LNCAP (cell line): ENCODE results near the gene ARCN1.

ENCODE experiments used
- CTCF ChIP-seq: fragments of 450-650 bp; IDR thresholded peaks from 2 replicates; pipeline ENCODE4 v1.5.1; 2017; ENCODE audit warnings: mild to moderate bottlenecking

ARCN1 gene

GRCh38 chr11:118572061-118572980 lies at the start of gene ARCN1:
Gene ARCN1 (plus strand): TSS chr11:118572409. CDS start chr11:118572548, 139 bp downstream.
- TF ChIP-seq CTCF, result no peak

- TF ChIP-seq CTCF, result peak; percentile 67
These were observed 49.6 kb upstream of the ARCN1 start for GRCh38 chr11:118522571-118523072.

- no peak for TF ChIP-seq CTCF
These were observed 47.9 kb upstream of the ARCN1 start for GRCh38 chr11:118524356-118524755.

- no peak for TF ChIP-seq CTCF
These were observed 47.3 kb upstream of the ARCN1 start for GRCh38 chr11:118524757-118525470.

- no peak for TF ChIP-seq CTCF
These were observed 45.5 kb upstream of the ARCN1 start for GRCh38 chr11:118526688-118527087.

- TF ChIP-seq CTCF, result no peak
These were observed 45.1 kb upstream of the ARCN1 start, which contains the start of gene TTC36 for GRCh38 chr11:118527109-118527508. Gene TTC36 (plus strand): TSS chr11:118527474. CDS start chr11:118527495, 21 bp downstream.

GRCh38 chr11:118528511-118528910 lies 43.7 kb upstream of the ARCN1 start:
- no peak for TF ChIP-seq CTCF
